GM21786 (cell line): ENCODE results near the gene KCND1.
A peak's percentile ranks its signal among the peaks of the same experiment; 100 is the strongest.

Experiments used
- ATAC-seq: cut with Tn5 transposase; IDR thresholded peaks from one replicate; pipeline ENCODE4 v1.9.1; 2021; ENCODE audit not compliant: unreplicated experiment

Gene KCND1

DNA sequence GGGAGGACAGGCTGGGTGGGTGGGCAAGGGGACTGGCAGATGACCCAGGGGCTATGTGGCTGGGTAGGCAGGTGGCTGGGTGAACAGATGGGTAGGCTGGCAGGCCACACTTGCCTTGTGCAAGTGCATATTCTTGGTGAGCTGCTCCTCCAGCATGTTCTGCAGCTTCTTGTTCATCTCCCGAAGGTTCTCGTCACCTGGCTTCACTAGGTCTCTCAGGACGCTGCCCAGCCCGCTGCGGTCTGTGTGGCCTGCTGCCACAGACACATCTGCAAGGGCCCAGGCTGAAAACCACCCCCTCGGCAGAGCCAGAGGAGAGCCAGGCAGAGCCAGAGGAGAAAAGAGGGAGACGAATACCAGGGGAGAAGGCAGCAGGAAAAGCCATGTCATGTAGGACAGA lies 3.4 kb upstream of the KCND1 start:
- no peak for ATAC-seq

DNA sequence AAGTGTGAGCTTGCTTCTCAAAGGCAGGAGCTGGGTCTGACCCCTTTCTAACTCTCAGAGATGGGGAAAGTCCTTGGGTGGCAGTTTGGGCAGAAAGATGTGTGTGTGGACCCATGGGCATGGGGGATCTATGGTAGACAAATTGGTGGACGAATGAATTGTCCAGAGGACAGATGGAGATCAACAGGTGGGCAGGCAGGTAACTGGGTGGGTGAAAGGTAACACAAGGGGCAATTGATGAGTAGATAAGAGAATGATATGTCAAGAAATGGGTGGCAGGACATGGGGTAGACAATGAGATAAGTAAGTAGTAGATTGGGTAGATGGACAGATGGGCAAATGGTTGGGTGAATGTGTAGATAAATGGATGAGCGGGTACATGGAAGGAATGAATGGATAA lies 2.9 kb upstream of the KCND1 start:
- no peak for ATAC-seq

DNA sequence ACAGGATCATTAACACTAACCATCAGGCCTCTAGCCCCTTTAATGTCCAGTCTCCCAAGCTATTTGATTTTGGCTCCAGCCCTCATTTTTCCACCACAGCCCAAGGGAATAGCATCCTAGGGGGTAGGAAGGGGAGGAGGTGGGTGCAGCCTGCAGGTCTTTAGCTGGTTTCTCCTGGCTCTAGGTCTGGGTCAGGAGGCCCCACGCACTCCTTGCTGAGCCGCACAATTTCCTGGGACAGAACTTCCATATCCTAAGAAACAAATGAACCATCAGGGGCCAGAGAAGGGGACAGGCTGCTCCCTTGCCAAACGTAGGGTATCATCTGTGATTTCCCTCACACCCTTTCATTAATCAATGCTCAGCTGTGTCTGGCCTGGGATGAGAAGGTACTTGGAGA lies 2.4 kb upstream of the KCND1 start:
- no peak for ATAC-seq

DNA sequence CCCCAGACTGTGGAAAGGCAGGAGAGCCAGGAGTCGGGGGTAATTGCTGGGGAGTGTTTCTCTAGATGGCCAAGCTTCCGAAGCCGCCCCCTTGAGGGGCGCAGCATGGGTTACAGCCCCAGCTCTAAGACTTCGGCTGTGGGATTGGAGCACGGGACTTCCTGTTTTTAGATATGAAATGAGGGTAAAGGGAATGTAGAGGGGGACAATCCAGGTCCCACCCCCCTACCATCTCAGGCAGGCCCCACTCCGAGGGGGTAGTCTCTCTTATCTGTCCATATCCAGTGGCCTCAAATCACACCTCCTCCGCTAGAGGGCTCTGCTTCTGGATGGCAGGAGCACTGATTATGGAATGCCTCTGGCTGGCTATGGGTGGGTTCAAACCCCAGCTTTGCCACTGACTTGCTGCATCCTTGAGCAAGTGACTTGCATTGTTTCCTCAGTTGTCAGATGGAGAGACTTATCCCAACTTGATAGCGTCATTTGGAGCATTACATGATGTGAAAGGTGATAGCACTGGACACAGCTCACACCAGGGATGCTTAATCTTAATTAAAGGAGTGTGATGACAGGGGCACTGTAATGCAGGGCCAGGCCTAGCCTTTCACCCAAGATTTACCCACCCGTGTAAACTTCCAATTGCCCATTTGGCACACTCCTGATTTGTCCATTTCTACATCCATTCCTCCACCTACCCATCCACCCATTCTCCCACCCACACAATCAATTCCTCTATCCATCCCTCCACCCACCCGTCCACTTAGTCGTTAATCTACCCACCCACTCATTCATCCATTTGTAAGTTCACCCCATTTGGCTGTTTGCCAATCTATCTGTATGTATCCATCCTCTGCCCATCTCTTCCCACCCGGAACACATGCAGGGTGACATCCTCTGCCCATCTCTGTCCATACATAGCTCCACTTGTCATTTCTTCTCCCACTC lies 848 bp upstream of the KCND1 start:
- ATAC-seq: no peak

DNA sequence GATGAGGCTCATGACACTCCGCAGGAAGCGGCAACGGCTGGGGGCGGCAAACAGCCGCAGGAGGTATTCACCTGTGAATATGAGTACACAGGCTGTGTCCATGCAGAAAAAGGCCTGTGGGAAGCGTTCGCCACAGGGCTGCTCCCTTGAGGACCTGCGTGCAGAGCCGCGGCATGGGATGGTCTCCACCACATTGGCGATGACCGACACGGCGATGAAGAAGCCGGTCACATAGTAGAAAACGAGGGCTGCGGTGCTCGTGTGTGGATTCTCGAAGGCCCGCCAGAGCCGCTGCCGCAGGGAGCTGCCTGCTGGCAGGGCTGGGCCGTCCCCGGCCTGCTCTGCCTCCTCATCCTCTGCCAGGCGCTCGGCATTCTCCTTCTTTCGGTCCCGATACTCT lies 2.2 kb downstream of the KCND1 start:
- ATAC-seq: no peak

DNA sequence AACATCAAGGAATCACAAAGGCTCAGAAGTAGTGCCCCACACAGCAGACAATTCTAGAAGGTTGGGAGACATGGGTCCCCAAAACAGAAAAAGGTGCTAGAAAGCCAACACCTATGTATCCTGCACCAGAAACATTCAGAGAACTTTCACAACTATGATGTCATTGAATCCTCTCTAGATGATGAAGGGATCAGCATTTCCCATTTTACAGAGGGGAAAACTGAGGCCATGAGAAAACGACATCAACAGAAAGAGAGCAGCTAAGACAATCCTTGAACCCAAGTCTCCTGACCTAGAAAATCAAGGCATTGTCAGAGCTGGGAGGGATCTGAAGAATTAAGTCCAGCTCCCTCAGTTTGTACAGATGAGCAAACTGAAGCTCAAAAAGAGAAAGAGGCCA lies 3.3 kb downstream of the KCND1 start:
- no peak for ATAC-seq

DNA sequence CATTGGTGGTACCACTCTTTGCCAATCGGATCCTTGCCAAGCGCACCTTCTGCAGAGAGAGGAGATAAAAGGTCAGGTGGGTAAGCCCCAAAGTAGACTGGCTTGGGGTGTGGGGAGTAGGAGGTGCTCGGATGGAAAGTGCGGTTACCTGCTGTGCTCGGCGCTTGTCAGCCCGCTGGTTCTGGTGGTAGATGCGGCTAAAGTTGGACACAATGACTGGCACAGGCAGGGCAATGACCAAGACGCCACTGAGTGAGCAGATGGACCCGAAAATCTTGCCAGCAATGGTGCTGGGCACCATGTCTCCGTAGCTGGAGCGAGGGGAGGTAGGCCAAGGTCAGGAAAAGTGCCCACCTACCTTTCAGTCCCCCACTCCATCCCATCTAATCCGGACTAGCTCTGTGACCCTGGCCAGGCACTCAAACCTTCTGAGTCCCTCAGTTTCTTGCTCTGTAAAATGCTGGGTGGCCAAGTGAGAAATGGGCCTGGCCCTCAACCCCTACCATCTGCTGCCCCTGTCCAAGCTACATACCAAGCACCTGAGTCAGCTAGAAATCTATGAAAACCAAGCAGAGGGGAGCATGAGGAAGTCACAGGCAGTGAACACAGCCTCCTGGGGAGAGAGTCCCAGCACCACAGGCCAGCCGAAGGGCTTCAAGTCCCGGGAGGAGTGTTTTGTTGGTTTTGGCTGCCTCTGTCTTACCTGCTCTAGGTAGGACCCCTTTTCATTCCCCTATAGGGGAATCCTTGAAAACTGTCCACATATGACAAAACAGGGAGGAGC lies 4.7 kb downstream of the KCND1 start:
- ATAC-seq: no peak

DNA sequence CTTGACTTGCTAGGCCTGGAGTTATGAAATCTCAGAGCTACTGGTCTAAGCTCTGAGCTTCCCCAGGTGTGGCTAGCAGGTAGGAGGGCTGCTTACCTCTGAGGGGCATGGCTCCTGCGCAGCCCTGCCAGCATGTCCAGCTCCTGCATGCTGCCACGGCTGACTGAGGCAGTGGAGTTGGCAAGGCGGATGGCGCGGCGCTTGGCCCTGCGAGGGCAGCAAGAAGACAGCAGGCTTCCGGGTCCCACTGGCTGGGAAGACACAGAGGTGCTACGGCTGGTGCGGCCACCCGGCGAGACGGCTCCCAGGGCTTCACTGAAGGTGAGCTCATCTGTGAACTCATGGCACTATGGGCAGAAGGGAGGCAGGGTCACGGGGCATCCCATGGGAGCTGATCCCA lies 5.7 kb downstream of the KCND1 start:
- ATAC-seq: no peak

DNA sequence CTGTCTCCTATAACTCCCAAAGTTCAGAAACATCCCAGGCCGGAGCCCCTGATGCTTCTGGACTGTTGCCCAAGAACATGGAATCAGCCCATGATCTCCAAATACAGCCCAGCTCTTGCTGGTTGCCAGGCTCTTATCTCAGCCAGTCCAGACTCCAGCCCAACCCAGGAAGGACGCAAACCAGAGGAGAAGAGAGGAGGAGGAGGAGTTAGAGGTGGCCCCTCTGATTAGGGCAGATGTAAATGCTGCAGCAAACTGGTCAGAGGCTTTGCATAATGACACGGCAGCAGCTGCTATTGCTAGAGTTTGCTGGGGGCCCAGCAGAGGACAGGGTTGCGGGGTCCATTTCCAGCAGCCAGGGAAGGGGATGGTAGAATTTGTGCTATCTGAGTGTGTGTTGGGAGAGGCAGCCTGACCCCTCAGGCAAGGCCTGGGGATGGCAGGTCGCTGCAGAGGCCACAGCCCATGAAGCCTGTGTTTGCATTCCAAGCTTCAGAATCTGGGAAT lies 10.0 kb downstream of the KCND1 start:
- no peak for ATAC-seq

DNA sequence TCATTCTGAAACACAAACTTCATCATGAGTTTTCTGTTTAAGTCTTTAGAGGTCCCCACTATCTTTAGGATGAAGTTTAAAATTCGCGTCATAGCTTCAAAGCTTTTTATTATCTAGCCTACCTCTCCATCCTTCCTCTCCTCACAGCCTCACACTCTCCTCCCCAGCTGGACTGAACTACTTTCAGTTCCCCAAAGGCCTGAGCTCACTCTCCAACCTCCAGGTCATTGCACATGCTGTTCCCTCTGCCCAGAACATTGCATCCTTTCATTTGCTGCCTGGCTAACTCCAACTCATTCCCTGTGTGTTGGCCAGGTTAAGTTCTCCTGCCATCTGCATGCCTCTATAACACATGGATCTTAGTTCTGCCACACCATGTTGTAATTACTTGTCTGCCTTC lies 11.4 kb downstream of the KCND1 start:
- no peak for ATAC-seq

DNA sequence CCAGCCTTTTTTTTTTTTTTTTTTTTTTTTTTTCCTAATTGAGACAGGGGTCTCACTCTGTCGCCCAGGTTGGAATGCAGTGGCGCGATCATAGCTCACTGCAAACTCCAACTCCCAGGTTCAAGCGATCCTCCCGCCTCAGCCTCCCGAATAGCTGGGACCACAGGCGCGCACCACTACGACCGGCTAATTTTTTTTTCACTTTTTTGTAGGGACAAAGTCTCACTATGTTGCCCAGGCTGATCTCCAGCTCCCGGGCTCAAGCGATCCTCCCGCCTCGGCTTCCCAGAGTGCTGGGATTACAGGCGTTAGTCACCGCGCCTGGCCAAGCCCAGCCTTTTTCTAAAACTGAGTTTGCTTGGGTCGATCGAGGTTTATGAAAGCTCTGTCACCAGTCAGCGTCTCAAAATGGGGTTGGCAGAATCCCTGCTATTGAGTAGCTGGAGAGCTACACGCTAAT lies 13.0 kb downstream of the KCND1 start:
- no peak for ATAC-seq

DNA sequence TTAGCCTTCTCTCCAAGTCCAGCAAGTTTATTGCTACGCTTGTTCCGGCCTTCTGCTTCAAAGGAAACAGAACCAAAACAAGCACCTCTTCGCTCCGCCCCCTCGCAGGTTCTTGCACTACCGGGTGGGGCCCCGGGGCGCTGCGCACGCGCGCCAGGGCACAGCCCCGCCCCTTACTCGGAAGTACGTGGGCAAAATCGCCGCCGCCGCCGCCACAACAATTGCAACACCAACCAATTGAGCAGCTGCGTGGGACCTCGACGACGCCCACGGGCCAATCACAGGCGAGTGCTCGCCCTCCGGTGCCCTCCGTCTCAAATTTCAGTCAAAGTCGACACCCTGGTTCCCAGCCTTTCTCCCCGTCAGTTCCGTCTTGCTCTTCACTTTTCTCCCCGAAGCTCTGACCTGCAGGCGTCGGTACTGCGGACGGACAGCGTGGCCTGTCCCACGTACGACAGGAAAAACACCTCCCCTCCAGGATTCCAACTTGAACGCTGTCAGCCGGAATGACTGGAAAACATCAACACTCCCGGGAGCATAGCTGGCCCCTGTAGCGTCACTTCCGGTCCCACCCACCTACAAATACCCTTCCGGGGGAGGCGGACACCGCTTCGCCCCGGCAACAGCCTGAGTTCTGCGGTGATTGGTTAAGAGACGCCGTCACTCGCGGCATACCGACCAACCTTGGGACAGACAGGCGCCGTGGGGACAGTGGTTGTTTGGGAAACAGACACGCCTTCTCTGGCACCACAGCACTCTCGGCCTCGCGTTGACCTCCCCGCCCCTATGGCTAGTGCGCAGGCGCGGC lies 13.6 kb downstream of the KCND1 start:
- peak; percentile 72 for ATAC-seq

DNA sequence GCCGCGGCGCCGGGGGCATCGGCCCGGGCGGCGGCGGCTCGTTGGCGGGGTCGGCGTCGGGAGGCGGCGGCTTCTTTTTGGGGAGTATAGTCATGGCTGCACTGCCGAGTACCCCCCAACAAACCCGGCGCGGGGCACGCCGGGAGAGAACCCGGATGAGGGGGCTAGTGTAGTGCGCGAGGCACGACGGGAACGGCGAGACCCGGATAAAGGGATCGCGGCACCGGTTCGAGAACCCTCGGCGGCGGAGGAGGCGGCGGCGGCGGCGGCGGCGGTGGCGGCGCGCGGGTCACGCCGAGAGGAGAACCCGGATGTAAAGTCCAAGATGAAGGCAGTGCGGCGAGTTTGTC lies 14.2 kb downstream of the KCND1 start, which contains the start of gene OTUD5:
OTUD5 (minus strand) TSS at position 131 of the 350 bp plus-strand sequence; CDS start at position 94, 37 bp downstream.
- peak; percentile 39 for ATAC-seq

DNA sequence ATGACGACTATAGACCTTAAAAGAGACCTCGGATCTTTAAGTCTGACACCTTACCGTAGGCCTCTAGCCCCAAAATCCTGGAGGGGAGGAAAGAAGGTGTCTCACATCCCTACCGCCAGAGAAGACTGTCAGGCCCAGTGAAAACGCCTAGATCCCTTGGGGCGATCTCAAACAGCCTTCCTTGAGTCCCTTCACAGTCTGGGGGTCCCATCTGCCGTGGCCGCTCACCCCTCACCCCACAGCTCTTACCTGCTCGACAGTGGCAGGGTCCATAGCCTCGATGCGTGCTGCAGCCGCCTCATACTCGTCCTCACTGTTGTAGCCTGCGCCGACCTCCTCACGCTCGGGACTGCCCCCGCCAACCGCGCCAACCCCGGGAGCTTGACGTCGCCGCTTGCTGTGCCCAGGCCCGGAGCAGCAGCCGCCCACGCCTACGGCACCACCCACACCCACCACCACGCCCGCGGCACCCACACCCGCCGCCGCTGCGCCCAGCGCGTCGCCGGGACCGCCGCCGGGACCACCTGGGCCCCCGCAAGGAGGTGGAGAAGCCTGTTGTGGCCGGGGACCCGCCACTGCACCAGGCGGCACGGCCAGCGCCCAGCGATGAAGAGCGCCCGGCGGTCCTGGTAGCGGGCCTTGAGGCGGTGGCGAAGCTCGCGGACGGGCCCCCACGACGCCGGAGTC lies 14.8 kb downstream of the KCND1 start:
- ATAC-seq: no peak

DNA sequence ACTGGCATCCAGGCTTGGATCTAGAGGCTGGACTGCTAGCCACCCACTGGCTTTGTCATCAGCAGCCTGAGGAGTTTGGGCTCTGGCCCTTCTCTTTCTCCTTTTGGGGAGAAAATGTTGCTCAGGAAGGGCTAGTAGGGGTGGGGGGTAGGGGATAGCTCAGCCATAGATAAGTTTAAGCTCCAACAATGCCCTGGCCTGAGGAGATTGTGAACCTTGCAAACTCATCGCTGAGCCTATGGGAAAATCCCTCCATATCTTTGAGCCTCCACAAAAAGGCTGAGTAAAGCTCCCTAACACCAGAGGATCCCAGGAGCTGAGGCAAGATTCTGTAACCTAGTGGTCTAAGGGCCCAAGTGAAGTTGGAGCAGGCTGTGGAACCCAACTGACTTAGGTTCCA lies 23.1 kb downstream of the KCND1 start:
- ATAC-seq: no peak

DNA sequence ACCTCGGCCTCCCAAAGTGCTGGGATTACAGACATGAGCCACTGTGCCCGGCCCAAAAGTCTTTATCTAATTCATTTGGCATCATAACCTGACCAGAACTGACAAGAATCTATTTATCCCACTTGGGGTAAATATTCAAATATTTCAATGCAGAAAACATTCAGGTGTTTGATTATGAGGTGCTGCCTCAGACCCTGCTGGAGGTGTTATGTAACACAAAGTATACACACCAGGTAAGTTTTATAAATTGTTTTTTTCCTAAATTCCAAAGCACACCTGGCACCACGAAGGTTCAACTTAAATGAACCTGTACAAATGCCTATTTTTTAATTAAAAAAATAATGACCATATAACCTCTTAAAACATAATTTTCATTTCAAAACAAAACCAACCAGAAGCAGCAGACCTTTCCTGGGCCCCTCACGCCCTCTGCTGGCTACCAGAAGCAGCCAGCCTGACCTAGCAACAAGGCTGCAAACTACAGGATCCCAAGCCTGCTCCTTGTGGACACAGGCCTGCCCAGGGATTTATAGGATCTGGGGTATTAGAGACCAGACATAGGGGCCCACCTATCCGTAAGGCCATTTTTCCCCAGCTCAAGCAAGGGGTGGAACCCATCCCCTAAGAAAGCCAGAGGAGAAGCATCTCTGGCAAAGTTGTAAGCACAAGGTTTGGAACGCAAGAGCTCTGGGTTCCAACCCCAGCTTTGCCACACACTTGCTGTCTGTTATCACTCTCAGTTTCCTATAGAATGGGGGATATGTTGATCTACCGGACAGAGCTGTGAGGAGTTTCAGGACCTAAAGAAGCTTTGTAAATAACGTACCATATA lies 25.9 kb downstream of the KCND1 start:
- no peak for ATAC-seq

DNA sequence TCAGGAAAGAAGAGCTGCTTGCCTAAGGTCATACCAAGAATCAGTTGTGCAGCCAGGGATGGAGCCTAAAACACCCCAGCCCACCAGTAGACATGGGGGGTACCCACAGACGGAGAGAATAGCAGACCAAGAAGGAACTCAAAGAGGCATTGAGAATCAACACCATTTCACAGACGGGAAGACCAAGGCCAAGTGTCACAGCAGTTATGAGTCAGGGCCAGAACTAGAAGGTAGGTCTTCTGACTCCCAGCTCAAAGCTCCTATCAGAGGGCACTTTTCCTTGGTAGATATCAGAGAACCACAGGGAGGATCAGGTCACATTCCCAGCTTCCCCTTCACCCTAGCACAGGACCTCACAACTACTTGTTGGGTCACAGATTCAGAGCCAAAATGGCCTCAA lies 28.7 kb downstream of the KCND1 start:
- ATAC-seq: no peak

DNA sequence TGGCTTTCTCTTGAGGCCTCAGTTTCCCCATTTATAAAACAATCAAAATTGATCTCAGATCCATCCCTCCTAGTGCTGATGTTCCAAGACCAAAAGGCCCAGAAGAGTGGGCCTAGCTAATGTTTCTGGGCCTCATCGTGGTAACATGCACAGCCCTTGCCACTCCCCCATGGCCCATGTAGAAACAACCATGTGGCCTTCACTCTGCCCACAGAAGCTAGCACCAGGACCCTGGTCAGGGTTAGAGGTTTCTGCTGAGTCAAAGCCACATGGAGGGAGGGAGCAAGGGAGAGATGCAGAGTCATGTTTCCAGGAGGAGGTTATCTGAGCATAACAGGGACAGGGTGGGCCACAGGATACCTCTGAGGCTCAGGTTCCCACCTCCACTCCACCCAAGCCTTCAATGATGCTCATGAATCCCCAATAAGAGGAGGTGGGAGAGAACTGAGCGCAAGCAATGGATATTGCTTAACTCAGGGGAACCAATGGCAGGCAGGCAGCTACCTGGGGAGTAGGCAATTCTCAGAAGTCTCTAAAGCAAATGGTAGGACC lies 31.2 kb downstream of the KCND1 start:
- no peak for ATAC-seq

DNA sequence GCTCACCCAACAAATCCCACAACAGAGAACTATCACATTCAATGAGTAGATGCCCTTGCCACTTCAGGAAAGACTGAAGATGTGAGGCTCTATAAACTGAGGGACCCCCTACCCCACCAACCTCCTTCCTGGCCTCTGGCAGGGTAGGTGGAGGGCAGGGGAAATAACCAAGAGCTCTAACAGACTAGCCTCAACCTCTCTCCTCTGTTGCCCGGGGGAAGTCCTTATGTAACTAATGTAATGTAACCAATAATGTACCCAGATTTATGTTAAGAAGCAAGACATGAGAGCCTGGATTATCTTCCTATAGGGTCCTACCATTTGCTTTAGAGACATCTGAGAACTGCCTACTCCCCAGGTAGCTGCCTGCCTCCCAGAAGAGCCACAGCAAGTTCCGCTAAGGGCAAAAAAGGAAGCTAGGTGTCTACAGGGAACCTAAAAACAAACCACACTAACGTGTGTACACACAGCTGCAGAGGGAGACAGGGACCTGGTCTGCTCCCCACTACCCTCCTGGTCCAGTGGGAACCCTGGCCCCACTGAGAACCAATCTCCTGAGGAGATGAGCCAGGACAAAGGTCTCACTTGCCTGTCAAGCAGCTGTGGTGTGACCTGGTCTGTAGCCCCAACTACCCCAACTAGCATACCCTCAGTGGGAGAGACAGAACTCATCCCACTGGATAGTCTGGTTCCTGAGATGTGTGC lies 32.0 kb downstream of the KCND1 start:
- peak; percentile 23 for ATAC-seq
